ENCODE measurements around the gene ARIH2.
"Not testable (repeated sequence)": the region's sequence is repeated elsewhere in the genome, so short reads cannot be mapped to it uniquely, and the experiment has no call there.

DNA sequence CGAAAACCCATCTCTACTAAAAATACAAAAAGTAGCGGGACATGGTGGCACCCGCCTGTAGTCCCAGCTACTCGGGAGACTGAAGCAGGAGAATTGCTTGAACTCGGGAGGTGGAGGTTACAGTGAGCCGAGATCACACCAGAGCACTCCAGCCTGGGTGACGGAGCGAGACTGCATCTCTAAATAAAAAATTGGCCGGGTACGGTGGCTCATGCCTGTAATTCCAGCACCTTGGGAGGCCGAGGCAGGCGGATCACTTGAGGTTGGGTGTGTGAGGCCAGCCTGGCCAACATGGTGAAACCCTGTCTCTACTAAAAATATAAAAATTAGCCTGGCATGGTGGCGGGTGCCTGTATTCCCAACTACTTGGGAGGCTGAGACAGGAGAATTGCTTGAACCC is 11.6 kb upstream of the ARIH2 start:
- TF ChIP-seq, protein P1, sequence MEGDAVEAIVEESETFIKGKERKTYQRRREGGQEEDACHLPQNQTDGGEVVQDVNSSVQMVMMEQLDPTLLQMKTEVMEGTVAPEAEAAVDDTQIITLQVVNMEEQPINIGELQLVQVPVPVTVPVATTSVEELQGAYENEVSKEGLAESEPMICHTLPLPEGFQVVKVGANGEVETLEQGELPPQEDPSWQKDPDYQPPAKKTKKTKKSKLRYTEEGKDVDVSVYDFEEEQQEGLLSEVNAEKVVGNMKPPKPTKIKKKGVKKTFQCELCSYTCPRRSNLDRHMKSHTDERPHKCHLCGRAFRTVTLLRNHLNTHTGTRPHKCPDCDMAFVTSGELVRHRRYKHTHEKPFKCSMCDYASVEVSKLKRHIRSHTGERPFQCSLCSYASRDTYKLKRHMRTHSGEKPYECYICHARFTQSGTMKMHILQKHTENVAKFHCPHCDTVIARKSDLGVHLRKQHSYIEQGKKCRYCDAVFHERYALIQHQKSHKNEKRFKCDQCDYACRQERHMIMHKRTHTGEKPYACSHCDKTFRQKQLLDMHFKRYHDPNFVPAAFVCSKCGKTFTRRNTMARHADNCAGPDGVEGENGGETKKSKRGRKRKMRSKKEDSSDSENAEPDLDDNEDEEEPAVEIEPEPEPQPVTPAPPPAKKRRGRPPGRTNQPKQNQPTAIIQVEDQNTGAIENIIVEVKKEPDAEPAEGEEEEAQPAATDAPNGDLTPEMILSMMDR (IDR thresholded peaks at IDR 0.05; ENCODE audit: insufficient read depth, low read length, poor library complexity, severe bottlenecking): not testable (repeated sequence)
- not testable (repeated sequence) for TF ChIP-seq EZH2phosphoT487 (conservative IDR thresholded peaks at IDR 0.05; ENCODE audit: low read length)
